Cerebellar cortex (tissue), 1 donor: ENCODE results near the gene ARHGAP31.
"Not testable (repeated sequence)": the region's sequence is repeated elsewhere in the genome, so short reads cannot be mapped to it uniquely, and the experiment has no call there.

Source experiments
- DNase-seq: peaks from one replicate; pipeline ENCODE4 v3.0.0-alpha.2; 2015; ENCODE audit warnings: low spot score

The ARHGAP31 gene

GRCh38 chr3:119352034-119352609, 57.9 kb downstream of the ARHGAP31 start:
- no peak for DNase-seq

- DNase-seq = no peak
Observed at GRCh38 chr3:119352863-119353527, 58.8 kb downstream of the ARHGAP31 start.

GRCh38 chr3:119355608-119356007, 61.4 kb downstream of the ARHGAP31 start:
- not testable (repeated sequence) for DNase-seq

GRCh38 chr3:119356646-119357045, 62.5 kb downstream of the ARHGAP31 start:
- DNase-seq = no peak

- no peak for DNase-seq
Observed at GRCh38 chr3:119357190-119357589, 63.0 kb downstream of the ARHGAP31 start.

- DNase-seq = no peak
Observed at GRCh38 chr3:119359476-119360326, 65.5 kb downstream of the ARHGAP31 start.

- DNase-seq = no peak
Observed at GRCh38 chr3:119360736-119361462, 66.7 kb downstream of the ARHGAP31 start.

- DNase-seq = no peak
Observed at GRCh38 chr3:119362010-119362409, 67.8 kb downstream of the ARHGAP31 start.

- DNase-seq = no peak
Observed at GRCh38 chr3:119362940-119363725, 69.0 kb downstream of the ARHGAP31 start.

- DNase-seq = no peak
Observed at GRCh38 chr3:119364401-119364800, 70.2 kb downstream of the ARHGAP31 start.

GRCh38 chr3:119365418-119365817, 71.2 kb downstream of the ARHGAP31 start:
- DNase-seq = no peak

GRCh38 chr3:119367000-119367399, 72.8 kb downstream of the ARHGAP31 start:
- no peak for DNase-seq

- DNase-seq = no peak
Observed at GRCh38 chr3:119368298-119368697, 74.1 kb downstream of the ARHGAP31 start.

- DNase-seq = not testable (repeated sequence)
Observed at GRCh38 chr3:119371786-119372185, 77.6 kb downstream of the ARHGAP31 start.

- no peak for DNase-seq
Observed at GRCh38 chr3:119375106-119375505, 80.9 kb downstream of the ARHGAP31 start.

- DNase-seq = no peak
Observed at GRCh38 chr3:119375510-119375909, 81.3 kb downstream of the ARHGAP31 start.

- DNase-seq = no peak
Observed at GRCh38 chr3:119376758-119377157, 82.6 kb downstream of the ARHGAP31 start.

GRCh38 chr3:119378259-119378803, 84.1 kb downstream of the ARHGAP31 start:
- no peak for DNase-seq

- no peak for DNase-seq
Observed at GRCh38 chr3:119380697-119381096, 86.5 kb downstream of the ARHGAP31 start.

GRCh38 chr3:119382134-119382533, 88.0 kb downstream of the ARHGAP31 start:
- no peak for DNase-seq

- no peak for DNase-seq
Observed at GRCh38 chr3:119388577-119388976, 94.4 kb downstream of the ARHGAP31 start.
